ENCODE data around the gene DNAJC5G.

The DNAJC5G gene

GRCh38 chr2:27240406-27240805 lies 34.8 kb upstream of the DNAJC5G start:
- no peak for FAIRE-seq
- TF ChIP-seq POU2F2 (IDR thresholded peaks at IDR 0.05; ENCODE audit: low read depth, low read length) (no peak), PAX5 (IDR thresholded peaks at IDR 0.05; ENCODE audit: insufficient read depth, low read length, severe bottlenecking) (no peak), TAF1 (IDR thresholded peaks at IDR 0.05; ENCODE audit: low read depth, low read length) (no peak), POLR2AphosphoS5 (IDR thresholded peaks at IDR 0.05; ENCODE audit: low read depth, low read length) (no peak)
- DNase-seq (ENCODE audit: insufficient read length, low spot score), result no peak

- DNase-seq (ENCODE audit: insufficient read length, low spot score), result no peak
Measured at GRCh38 chr2:27241761-27242613, 33.2 kb upstream of the DNAJC5G start.

DNA sequence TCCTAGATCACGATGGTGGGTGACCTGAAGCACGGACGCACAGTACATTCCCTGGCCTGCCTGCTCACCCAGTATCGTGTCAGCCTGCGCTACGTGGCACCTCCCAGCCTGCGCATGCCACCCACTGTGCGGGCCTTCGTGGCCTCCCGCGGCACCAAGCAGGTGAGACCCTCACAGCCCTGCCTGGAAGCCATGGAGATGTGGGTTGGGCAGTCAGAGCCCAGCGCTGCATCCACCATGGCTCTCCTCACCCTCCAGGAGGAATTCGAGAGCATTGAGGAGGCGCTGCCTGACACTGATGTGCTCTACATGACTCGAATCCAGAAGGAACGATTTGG lies 32.6 kb upstream of the DNAJC5G start:
- TF ChIP-seq TAF1 (IDR thresholded peaks at IDR 0.05; ENCODE audit: low read depth, low read length), result no peak
- TF ChIP-seq POLR2A (IDR thresholded peaks at IDR 0.05; ENCODE audit: low read depth, low read length), result no peak
- no peak for TF ChIP-seq POLR2AphosphoS5 (IDR thresholded peaks at IDR 0.05; ENCODE audit: low read depth, low read length)
- TF ChIP-seq POU2F2 (IDR thresholded peaks at IDR 0.05; ENCODE audit: low read depth, low read length), result no peak
- no peak for TF ChIP-seq PAX5 (IDR thresholded peaks at IDR 0.05; ENCODE audit: insufficient read depth, low read length, severe bottlenecking)
- no peak for TF ChIP-seq SPI1 (IDR thresholded peaks at IDR 0.05; ENCODE audit: low read depth, low read length)
- FAIRE-seq, result no peak

More at GRCh38 chr2:27241761-27242613, 33.2 kb upstream of the DNAJC5G start:
- FAIRE-seq, result no peak
- no peak for TF ChIP-seq POU2F2 (IDR thresholded peaks at IDR 0.05; ENCODE audit: low read depth, low read length)
- no peak for TF ChIP-seq POLR2AphosphoS5 (IDR thresholded peaks at IDR 0.05; ENCODE audit: low read depth, low read length)
- TF ChIP-seq POLR2A (IDR thresholded peaks at IDR 0.05; ENCODE audit: low read depth, low read length), result no peak
- TF ChIP-seq SPI1 (IDR thresholded peaks at IDR 0.05; ENCODE audit: low read depth, low read length), result no peak
- TF ChIP-seq PAX5 (IDR thresholded peaks at IDR 0.05; ENCODE audit: insufficient read depth, low read length, severe bottlenecking), result no peak
- no peak for TF ChIP-seq TAF1 (IDR thresholded peaks at IDR 0.05; ENCODE audit: low read depth, low read length)

GRCh38 chr2:27243391-27244130 lies 31.7 kb upstream of the DNAJC5G start:
- DNase-seq (ENCODE audit: insufficient read length, low spot score) (no peak), FAIRE-seq (no peak)
- TF ChIP-seq POLR2A (IDR thresholded peaks at IDR 0.05; ENCODE audit: low read depth, low read length) (no peak), SPI1 (IDR thresholded peaks at IDR 0.05; ENCODE audit: low read depth, low read length) (no peak), PAX5 (IDR thresholded peaks at IDR 0.05; ENCODE audit: insufficient read depth, low read length, severe bottlenecking) (no peak), POU2F2 (IDR thresholded peaks at IDR 0.05; ENCODE audit: low read depth, low read length) (no peak), TAF1 (IDR thresholded peaks at IDR 0.05; ENCODE audit: low read depth, low read length) (no peak), POLR2AphosphoS5 (IDR thresholded peaks at IDR 0.05; ENCODE audit: low read depth, low read length) (no peak)

More for the DNA sequence above, 32.6 kb upstream of the DNAJC5G start:
- DNase-seq (ENCODE audit: insufficient read length, low spot score), result no peak

DNA sequence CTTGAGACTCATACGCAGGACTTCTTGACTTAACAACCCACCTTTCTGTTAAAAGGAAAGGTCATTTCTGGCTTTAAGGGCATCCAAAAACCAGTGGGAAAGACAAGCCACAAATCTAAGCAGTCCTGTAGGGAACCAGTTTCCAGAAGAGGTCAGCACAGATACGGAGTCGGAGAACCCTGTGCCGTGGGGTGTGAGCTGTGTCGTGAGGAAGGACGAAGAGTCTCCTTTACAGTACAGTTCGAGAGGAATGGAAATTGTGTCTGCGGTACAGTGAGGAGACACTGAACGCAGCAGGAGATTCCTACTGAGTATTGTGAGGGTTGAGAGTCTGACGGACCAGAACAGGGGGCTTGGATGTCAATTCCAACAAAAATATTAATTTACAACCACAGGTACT lies 30.1 kb upstream of the DNAJC5G start:
- 0 out of 2 replicates have a peak, but pooled peaks have one; percentile 1 for TF ChIP-seq POLR2AphosphoS5 (IDR thresholded peaks at IDR 0.05; ENCODE audit: low read depth, low read length)
- TF ChIP-seq POLR2A (IDR thresholded peaks at IDR 0.05; ENCODE audit: low read depth, low read length), result no peak
- TF ChIP-seq SPI1 (IDR thresholded peaks at IDR 0.05; ENCODE audit: low read depth, low read length), result no peak
- TF ChIP-seq PAX5 (IDR thresholded peaks at IDR 0.05; ENCODE audit: insufficient read depth, low read length, severe bottlenecking), result no peak
- no peak for FAIRE-seq
- DNase-seq (ENCODE audit: insufficient read length, low spot score), result no peak

DNA sequence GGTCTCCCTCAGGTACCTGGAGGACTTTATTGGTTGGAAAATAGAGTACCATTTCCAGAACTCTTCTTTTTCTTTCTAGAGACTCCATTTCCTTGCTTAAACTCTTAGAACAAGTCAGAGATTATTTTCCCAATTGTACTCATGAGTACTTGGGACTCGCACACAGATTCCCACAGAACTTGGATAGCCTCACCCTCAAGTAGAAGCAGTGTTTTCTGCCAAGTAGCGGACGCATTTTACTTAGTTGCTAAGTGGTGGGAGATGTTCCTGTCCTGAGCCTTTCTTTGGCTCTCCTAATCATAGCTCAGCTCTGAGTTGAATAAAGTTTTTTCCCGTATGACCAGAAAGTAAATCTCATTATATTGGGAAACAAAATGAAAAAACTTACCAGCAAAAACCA lies 29.6 kb upstream of the DNAJC5G start:
- FAIRE-seq (no peak), DNase-seq (ENCODE audit: insufficient read length, low spot score) (no peak)
- no peak for TF ChIP-seq POU2F2 (IDR thresholded peaks at IDR 0.05; ENCODE audit: low read depth, low read length)
- TF ChIP-seq POLR2A (IDR thresholded peaks at IDR 0.05; ENCODE audit: low read depth, low read length), result no peak
- TF ChIP-seq SPI1 (IDR thresholded peaks at IDR 0.05; ENCODE audit: low read depth, low read length), result no peak
- no peak; the same call in 1 of the 2 replicates for TF ChIP-seq POLR2AphosphoS5 (IDR thresholded peaks at IDR 0.05; ENCODE audit: low read depth, low read length)

DNA sequence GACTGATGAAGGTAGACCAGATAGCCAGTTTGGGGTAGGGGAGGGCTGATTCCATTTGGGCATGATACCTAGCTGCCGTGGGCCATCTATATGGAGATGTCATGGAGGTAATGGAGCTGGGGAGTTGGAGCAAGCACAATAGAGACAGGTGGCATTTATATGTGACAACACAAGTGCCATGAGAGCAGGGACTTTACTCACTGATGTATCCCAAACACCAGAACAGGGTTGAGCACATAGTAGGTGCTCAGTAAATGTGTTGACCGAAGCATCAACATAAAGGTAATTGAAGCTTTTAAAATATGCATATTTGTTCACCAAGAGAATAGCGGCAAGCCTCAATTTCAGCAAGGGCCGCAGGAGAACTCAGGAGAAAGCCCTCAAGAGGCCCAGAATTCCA lies 27.3 kb upstream of the DNAJC5G start:
- FAIRE-seq (no peak), DNase-seq (ENCODE audit: insufficient read length, low spot score) (no peak)
- TF ChIP-seq POLR2AphosphoS5 (IDR thresholded peaks at IDR 0.05; ENCODE audit: low read depth, low read length) (no peak), POLR2A (IDR thresholded peaks at IDR 0.05; ENCODE audit: low read depth, low read length) (no peak), PAX5 (IDR thresholded peaks at IDR 0.05; ENCODE audit: insufficient read depth, low read length, severe bottlenecking) (no peak), SPI1 (IDR thresholded peaks at IDR 0.05; ENCODE audit: low read depth, low read length) (no peak), TAF1 (IDR thresholded peaks at IDR 0.05; ENCODE audit: low read depth, low read length) (no peak), POU2F2 (IDR thresholded peaks at IDR 0.05; ENCODE audit: low read depth, low read length) (no peak)

DNA sequence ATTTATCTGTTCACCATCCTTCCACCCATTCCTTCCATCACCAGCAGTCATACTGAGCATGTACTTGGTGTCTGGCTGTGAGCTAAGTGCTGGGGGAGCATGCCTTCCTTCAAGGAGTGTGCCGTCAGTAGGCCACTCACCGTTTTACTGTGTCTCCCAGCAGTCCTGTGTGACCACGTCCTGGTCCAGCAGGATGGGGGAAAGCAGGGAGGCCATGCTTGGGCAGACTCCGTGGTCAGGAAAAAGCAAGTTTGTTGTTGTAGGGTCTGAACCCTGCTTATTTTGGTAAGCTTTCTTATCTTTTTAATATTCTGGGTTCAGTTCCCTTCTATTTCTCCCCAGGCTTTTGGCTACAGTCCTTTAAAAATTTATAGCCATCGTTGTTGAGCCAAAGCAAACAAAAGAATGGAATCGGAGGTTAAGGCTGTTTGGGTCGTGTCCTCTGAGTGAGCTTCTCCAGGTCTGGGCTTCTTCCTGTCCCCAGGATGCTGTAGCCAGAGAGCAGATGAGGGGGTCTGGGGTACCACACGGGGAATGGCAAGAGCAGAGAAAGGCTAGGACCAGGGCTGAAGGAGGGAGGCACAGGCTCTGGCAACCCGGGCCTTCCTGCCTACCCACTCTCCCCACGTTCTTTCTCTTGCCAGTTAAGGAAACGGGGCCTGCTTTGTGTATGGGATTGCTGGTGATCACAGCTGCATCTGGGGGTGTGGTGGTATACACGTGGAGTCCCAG lies 25.9 kb upstream of the DNAJC5G start:
- no peak for TF ChIP-seq SPI1 (IDR thresholded peaks at IDR 0.05; ENCODE audit: low read depth, low read length)
- no peak for TF ChIP-seq POLR2AphosphoS5 (IDR thresholded peaks at IDR 0.05; ENCODE audit: low read depth, low read length)
- no peak for TF ChIP-seq PAX5 (IDR thresholded peaks at IDR 0.05; ENCODE audit: insufficient read depth, low read length, severe bottlenecking)
- TF ChIP-seq POU2F2 (IDR thresholded peaks at IDR 0.05; ENCODE audit: low read depth, low read length), result no peak
- no peak for TF ChIP-seq TAF1 (IDR thresholded peaks at IDR 0.05; ENCODE audit: low read depth, low read length)
- no peak for TF ChIP-seq POLR2A (IDR thresholded peaks at IDR 0.05; ENCODE audit: low read depth, low read length)
- DNase-seq (ENCODE audit: insufficient read length, low spot score) (no peak), FAIRE-seq (no peak)

Data from GM12891 (cell line).